SK-N-SH treated with all-trans-retinoic acid at 6 μM for 48 hours (cell line): Measurements from ENCODE around the gene MNT.

ENCODE experiments used
- ATAC-seq: fragments of 200-7000 bp; cut with Tn5 transposase; 3 replicates; pipeline ENCODE4 v1.9.1; 2020; ENCODE audit warnings: mild to moderate bottlenecking, moderate library complexity
- ARNTL ChIP-seq: fragments of 450-650 bp; formaldehyde crosslinking; IDR thresholded peaks from 2 replicates; pipeline ENCODE4 v1.5.0; 2020; ENCODE audit warnings: low read depth, mild to moderate bottlenecking, moderate library complexity, borderline replicate concordance
- BACH2 ChIP-seq: fragments of 250-450 bp; sonication (Bioruptor Pico); IDR thresholded peaks from 2 replicates; pipeline ENCODE4 v1.9.0; 2021; ENCODE audit warnings: mild to moderate bottlenecking, borderline replicate concordance
- CREB5 ChIP-seq: fragments of 250-450 bp; sonication (Bioruptor Pico); IDR thresholded peaks from 2 replicates; pipeline ENCODE4 v1.5.1; 2020; ENCODE audit warnings: low read depth, mild to moderate bottlenecking, moderate library complexity
- CSRNP3 ChIP-seq: fragments of 250-450 bp; sonication (Bioruptor Pico); IDR thresholded peaks from 2 replicates; pipeline ENCODE4 v1.5.1; 2021; ENCODE audit warnings: mild to moderate bottlenecking, moderate library complexity
- ESRRG ChIP-seq: fragments of 250-450 bp; sonication (Bioruptor Pico); IDR thresholded peaks from 2 replicates; pipeline ENCODE4 v1.6.1; 2021; ENCODE audit warnings: mild to moderate bottlenecking
- GLIS3 ChIP-seq: fragments of 250-450 bp; sonication (Bioruptor Pico); IDR thresholded peaks from 2 replicates; pipeline ENCODE4 v1.5.0; 2020; ENCODE audit warnings: mild to moderate bottlenecking, moderate library complexity
- ISL1 ChIP-seq: fragments of 250-450 bp; sonication (Bioruptor Pico); IDR thresholded peaks from 2 replicates; pipeline ENCODE4 v2.1.2; 2022; ENCODE audit warnings: mild to moderate bottlenecking, moderate library complexity
- PATZ1 ChIP-seq: fragments of 250-450 bp; sonication (Bioruptor Pico); IDR thresholded peaks from 2 replicates; pipeline ENCODE4 v1.8.0; 2020; ENCODE audit warnings: mild to moderate bottlenecking, moderate library complexity, borderline replicate concordance
- PPARA ChIP-seq: fragments of 250-450 bp; sonication (Bioruptor Pico); IDR thresholded peaks from 2 replicates; pipeline ENCODE4 v1.5.0; 2020; ENCODE audit warnings: mild to moderate bottlenecking, borderline replicate concordance
- SNAI2 ChIP-seq: fragments of 250-450 bp; sonication (Bioruptor Pico); IDR thresholded peaks from 2 replicates; pipeline ENCODE4 v1.5.0; 2020; ENCODE audit warnings: mild to moderate bottlenecking, moderate library complexity
- TCF4 ChIP-seq: fragments of 250-450 bp; sonication (Bioruptor Pico); IDR thresholded peaks from 2 replicates; pipeline ENCODE4 v1.8.0; 2021; ENCODE audit warnings: mild to moderate bottlenecking, moderate library complexity, borderline replicate concordance
- TOX ChIP-seq: fragments of 250-450 bp; sonication (Bioruptor Pico); IDR thresholded peaks from 2 replicates; pipeline ENCODE4 v1.8.0; 2021; ENCODE audit warnings: mild to moderate bottlenecking, moderate library complexity, borderline replicate concordance
- TSHZ2 ChIP-seq: fragments of 250-450 bp; sonication (Bioruptor Pico); IDR thresholded peaks from 2 replicates; pipeline ENCODE4 v1.5.0; 2020; ENCODE audit warnings: mild to moderate bottlenecking, moderate library complexity
- ZFP3 ChIP-seq: fragments of 250-450 bp; sonication (Bioruptor Pico); IDR thresholded peaks from 2 replicates; pipeline ENCODE4 v1.5.0; 2020; ENCODE audit warnings: mild to moderate bottlenecking, moderate library complexity
- ZFP30 ChIP-seq: fragments of 450-650 bp; formaldehyde crosslinking; IDR thresholded peaks from 2 replicates; pipeline ENCODE4 v1.5.0; 2022; ENCODE audit warnings: mild to moderate bottlenecking, moderate library complexity
- ZNF565 ChIP-seq: fragments of 450-650 bp; formaldehyde crosslinking; conservative IDR thresholded peaks from 2 replicates; pipeline ENCODE4 v1.5.0; 2020; ENCODE audit warnings: low read depth, mild to moderate bottlenecking, moderate library complexity
- ZNF8 ChIP-seq: fragments of 450-650 bp; formaldehyde crosslinking; IDR thresholded peaks from 2 replicates; pipeline ENCODE4 v1.5.0; 2020; ENCODE audit warnings: mild to moderate bottlenecking, moderate library complexity

Gene MNT

GRCh38 chr17:2366747-2367494 is 33.9 kb downstream of the MNT start:
- TF ChIP-seq ISL1 (CRISPR knock-in tag) = no peak
- TF ChIP-seq BACH2 (CRISPR knock-in tag) = no peak
- TF ChIP-seq GLIS3 = no peak
- TF ChIP-seq CREB5 (CRISPR knock-in tag) = no peak
- no peak for TF ChIP-seq TSHZ2 (CRISPR knock-in tag)
- ATAC-seq = no peak

- TF ChIP-seq TCF4 = no peak
These were observed 35.7 kb downstream of the MNT start for GRCh38 chr17:2365132-2365531.

GRCh38 chr17:2364763-2365116 is 36.1 kb downstream of the MNT start:
- TF ChIP-seq ESRRG (CRISPR knock-in tag) (no peak), ZFP30 (CRISPR knock-in tag) (no peak), PPARA (no peak), TSHZ2 (CRISPR knock-in tag) (no peak), GLIS3 (no peak), CSRNP3 (CRISPR knock-in tag) (no peak), ZNF8 (CRISPR knock-in tag) (no peak), ZNF565 (no peak), TCF4 (no peak), ISL1 (CRISPR knock-in tag) (no peak)

More at GRCh38 chr17:2365132-2365531, 35.7 kb downstream of the MNT start:
- ATAC-seq = no peak

GRCh38 chr17:2363851-2364762 is 36.8 kb downstream of the MNT start:
- no peak for ATAC-seq

More at GRCh38 chr17:2364763-2365116, 36.1 kb downstream of the MNT start:
- no peak for ATAC-seq

More at GRCh38 chr17:2363851-2364762, 36.8 kb downstream of the MNT start:
- TF ChIP-seq PATZ1 (CRISPR knock-in tag) = no peak
- no peak for TF ChIP-seq CREB5 (CRISPR knock-in tag)
- no peak for TF ChIP-seq TOX
- TF ChIP-seq ISL1 (CRISPR knock-in tag) = no peak
- no peak for TF ChIP-seq ARNTL (CRISPR knock-in tag)
- no peak for TF ChIP-seq SNAI2 (CRISPR knock-in tag)
- TF ChIP-seq ZFP3 = no peak
- TF ChIP-seq ZNF565 = no peak
- no peak for TF ChIP-seq ESRRG (CRISPR knock-in tag)
- no peak for TF ChIP-seq TCF4
